ENCODE results near the gene FGF23.
"Not testable (repeated sequence)": the region's sequence is repeated elsewhere in the genome, so short reads cannot be mapped to it uniquely, and the experiment has no call there.

Gene FGF23

GRCh38 chr12:4379405-4379804, at the start of gene FGF23:
Gene FGF23, minus strand, starts transcription at chr12:4379712. Its CDS starts 130 bp downstream, at chr12:4379582.
- no peak within 1 kb of the TSS for H3K4me3 ChIP-seq (ENCODE audit: low read length)

GRCh38 chr12:4424422-4424821, 44.9 kb upstream of the FGF23 start:
- no peak overlapping the region for H3K4me3 ChIP-seq (ENCODE audit: low read length)
- TF ChIP-seq ZNF274 (IDR thresholded peaks at IDR 0.05; ENCODE audit: low read depth, low read length) = no peak

More at GRCh38 chr12:4379405-4379804, at the start of gene FGF23:
- no peak for TF ChIP-seq ZNF274 (IDR thresholded peaks at IDR 0.05; ENCODE audit: low read depth, low read length)

GRCh38 chr12:4423528-4424195, 44.1 kb upstream of the FGF23 start:
- no peak overlapping the region for H3K4me3 ChIP-seq (ENCODE audit: low read length)
- TF ChIP-seq ZNF274 (IDR thresholded peaks at IDR 0.05; ENCODE audit: low read depth, low read length) = no peak

- no peak for TF ChIP-seq ZNF274 (IDR thresholded peaks at IDR 0.05; ENCODE audit: low read depth, low read length)
- no peak overlapping the region for H3K4me3 ChIP-seq (ENCODE audit: low read length)
These were observed 43.5 kb upstream of the FGF23 start for GRCh38 chr12:4422985-4423384.

GRCh38 chr12:4421590-4422031, 42.1 kb upstream of the FGF23 start:
- TF ChIP-seq ZNF274 (IDR thresholded peaks at IDR 0.05; ENCODE audit: low read depth, low read length) = no peak
- H3K4me3 ChIP-seq (ENCODE audit: low read length) = no peak overlapping the region

GRCh38 chr12:4420138-4420670, 40.7 kb upstream of the FGF23 start:
- no peak overlapping the region for H3K4me3 ChIP-seq (ENCODE audit: low read length)
- no peak for TF ChIP-seq ZNF274 (IDR thresholded peaks at IDR 0.05; ENCODE audit: low read depth, low read length)

GRCh38 chr12:4418913-4419312, 39.4 kb upstream of the FGF23 start:
- TF ChIP-seq ZNF274 (IDR thresholded peaks at IDR 0.05; ENCODE audit: low read depth, low read length) = no peak
- no peak overlapping the region for H3K4me3 ChIP-seq (ENCODE audit: low read length)

- TF ChIP-seq ZNF274 (IDR thresholded peaks at IDR 0.05; ENCODE audit: low read depth, low read length) = no peak
- H3K4me3 ChIP-seq (ENCODE audit: low read length) = no peak overlapping the region
These were observed 38.4 kb upstream of the FGF23 start for GRCh38 chr12:4417936-4418335.

- H3K4me3 ChIP-seq (ENCODE audit: low read length) = no peak overlapping the region
- no peak for TF ChIP-seq ZNF274 (IDR thresholded peaks at IDR 0.05; ENCODE audit: low read depth, low read length)
These were observed 37.9 kb upstream of the FGF23 start for GRCh38 chr12:4417455-4417854.

GRCh38 chr12:4416276-4416675, 36.8 kb upstream of the FGF23 start:
- no peak overlapping the region for H3K4me3 ChIP-seq (ENCODE audit: low read length)
- no peak for TF ChIP-seq ZNF274 (IDR thresholded peaks at IDR 0.05; ENCODE audit: low read depth, low read length)

- no peak overlapping the region for H3K4me3 ChIP-seq (ENCODE audit: low read length)
- TF ChIP-seq ZNF274 (IDR thresholded peaks at IDR 0.05; ENCODE audit: low read depth, low read length) = no peak
These were observed 33.0 kb upstream of the FGF23 start for GRCh38 chr12:4412465-4412864.

GRCh38 chr12:4412056-4412455, 32.5 kb upstream of the FGF23 start:
- no peak overlapping the region for H3K4me3 ChIP-seq (ENCODE audit: low read length)
- TF ChIP-seq ZNF274 (IDR thresholded peaks at IDR 0.05; ENCODE audit: low read depth, low read length) = no peak

GRCh38 chr12:4407136-4407535, 27.6 kb upstream of the FGF23 start:
- no peak for TF ChIP-seq ZNF274 (IDR thresholded peaks at IDR 0.05; ENCODE audit: low read depth, low read length)
- H3K4me3 ChIP-seq (ENCODE audit: low read length) = no peak overlapping the region

- not testable (repeated sequence) for H3K4me3 ChIP-seq (ENCODE audit: low read length)
These were observed 25.5 kb upstream of the FGF23 start for GRCh38 chr12:4404877-4405637.

- no peak overlapping the region for H3K4me3 ChIP-seq (ENCODE audit: low read length)
- no peak for TF ChIP-seq ZNF274 (IDR thresholded peaks at IDR 0.05; ENCODE audit: low read depth, low read length)
These were observed 23.5 kb upstream of the FGF23 start for GRCh38 chr12:4402996-4403395.

Measured in GM08714 (cell line).